GM18858 (cell line): ENCODE measurements around the gene SHTN1.

Experiments
- ATAC-seq: cut with Tn5 transposase; IDR thresholded peaks from one replicate; pipeline ENCODE4 v1.9.1; 2021; ENCODE audit not compliant: unreplicated experiment

Gene SHTN1

DNA sequence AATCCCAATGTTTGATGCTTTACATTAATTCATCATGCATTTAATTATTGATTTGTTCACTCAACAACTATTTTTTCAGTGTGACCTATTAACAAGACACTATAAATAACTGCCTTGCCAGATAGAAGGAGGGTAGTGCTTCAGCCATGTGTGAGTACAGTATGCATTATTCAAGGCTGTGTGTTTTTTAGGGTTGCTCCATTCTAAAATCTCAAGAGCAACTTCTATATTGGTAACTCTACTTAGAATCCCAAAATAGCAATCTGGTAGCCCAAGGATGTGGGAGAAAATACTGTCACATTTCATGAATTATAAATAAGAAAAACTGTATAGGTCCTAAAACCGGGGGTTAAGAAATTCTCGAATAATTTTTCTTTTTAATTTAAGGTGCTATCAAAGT is 85.8 kb downstream of the SHTN1 start:
- ATAC-seq: no peak

DNA sequence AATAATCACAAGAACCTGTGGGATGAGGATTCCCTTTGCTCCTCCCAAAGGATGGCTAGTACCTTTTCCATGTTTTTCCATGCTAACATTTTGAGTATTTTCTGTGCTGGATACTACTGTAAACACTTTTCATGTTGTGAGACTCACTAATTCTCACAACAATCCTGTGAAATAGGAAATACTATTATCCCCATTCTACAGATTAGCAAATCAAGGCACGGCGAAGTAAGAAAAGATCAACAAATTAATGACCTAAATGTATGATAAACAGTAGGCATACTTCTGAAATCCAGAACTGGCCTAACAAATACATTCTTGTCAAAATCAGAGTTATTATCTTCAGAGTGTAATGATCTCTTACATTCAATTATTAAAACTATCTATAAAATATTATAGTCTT is 86.4 kb downstream of the SHTN1 start:
- ATAC-seq: no peak

DNA sequence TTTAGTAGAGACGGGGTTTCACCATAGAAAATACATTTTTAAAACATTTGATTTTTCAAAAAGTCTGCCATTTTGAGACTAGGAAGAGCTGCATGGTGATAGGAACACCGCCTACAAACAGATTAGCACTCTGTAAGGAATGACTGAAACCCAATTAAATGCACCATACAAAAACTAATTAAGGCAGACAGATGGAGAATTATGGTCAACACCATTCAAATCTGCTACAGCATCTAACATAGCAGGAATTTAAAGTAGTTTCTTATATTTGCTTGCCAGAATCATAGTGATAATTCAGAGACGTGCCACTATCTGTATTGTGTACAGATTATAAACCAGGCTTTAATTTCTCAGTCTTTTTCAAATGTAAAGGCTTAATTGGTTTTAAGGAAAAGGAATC is 87.5 kb downstream of the SHTN1 start:
- no peak for ATAC-seq

DNA sequence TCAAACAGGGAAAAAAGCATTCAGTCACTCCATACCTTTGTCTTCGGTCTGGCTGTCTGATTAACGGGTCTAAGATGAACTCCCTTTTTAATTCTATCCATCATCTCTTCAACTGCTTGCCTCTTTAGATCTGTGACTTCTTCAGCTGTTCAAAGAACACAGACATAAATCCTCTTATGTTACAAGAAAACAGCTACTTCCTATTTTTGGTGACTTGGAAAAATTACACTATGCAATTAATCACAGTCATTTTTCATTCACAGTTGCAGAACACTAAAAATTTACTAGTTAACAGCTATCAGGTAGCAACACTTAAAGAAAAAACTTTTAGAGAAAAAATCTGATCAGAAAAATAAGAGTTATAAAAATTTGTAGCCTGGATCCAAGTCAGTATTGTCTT is 89.6 kb downstream of the SHTN1 start:
- no peak for ATAC-seq

DNA sequence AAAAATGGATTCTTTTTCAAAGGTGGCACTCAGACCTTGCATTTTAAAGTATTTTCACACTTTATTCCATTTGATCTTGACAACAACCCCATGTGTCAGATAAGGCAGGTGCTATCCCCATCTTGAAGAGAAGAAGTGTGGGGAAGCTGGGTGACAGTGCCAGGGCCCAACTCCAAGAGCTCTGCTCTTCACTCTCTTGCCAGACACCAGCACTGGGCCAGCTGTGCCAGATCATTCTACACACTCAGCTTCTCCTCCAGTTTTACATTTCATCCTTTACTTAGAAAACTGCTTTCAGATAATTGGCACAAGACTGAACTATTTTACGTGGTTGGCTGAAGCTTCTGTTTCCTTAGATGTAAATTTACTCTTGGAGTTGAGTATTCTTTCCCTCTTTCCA is 91.3 kb downstream of the SHTN1 start:
- no peak for ATAC-seq

DNA sequence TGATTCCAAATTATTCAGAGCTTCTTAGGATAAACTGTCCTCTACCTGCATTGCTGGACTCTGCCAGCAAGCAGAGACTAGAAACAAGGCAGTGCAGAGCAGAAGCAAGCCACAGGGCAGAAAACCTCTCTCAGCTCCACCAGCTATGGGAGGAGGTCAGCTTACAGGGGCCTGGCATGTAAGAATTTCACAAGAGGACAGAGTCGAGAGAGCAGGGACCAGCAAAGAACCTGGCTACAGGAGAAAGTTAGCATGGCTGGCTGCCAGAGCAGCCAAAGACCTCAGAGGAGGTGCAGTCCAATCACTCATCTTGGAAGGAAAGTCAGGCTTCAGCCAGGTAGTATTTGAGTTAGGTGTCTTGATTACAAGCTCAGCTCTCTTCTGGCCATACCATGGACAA is 92.8 kb downstream of the SHTN1 start:
- ATAC-seq: no peak

DNA sequence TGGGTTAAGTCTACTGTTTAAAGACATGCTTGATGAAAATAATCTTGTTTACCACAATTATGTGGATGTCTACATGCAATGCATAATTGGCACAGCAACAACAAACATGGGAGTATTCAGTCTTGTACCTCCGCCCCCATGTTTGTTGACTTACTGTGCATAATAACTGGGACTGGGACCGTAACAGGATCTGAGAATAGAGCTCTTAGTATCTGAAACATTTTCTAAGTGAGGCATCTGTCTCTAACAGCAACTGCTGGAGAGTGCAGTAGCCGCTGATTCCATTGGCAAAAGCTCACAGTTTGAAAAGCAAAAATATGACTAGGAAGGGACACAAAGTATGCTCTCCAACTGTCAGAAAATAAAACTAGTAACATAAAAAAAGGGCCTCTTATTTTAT is 94.1 kb downstream of the SHTN1 start:
- no peak for ATAC-seq

DNA sequence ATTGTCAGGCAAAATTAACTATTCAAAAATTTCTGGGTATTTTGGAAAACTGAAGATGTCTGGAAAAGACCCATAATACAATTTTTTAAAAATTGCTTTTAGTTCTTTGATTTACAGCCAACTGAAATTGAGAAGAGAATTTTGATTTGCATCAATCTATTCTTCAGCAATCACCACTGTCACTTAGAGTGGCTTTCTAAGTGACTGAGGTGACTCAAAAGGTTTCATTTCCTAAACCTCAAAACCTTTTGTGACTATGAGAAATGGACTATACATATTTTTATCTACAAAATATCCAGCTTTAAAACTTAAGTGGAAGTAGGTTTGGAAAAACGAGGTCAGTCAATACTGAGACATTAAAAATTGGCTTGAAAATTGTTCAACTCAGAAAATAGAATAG is 95.7 kb downstream of the SHTN1 start:
- ATAC-seq: no peak

DNA sequence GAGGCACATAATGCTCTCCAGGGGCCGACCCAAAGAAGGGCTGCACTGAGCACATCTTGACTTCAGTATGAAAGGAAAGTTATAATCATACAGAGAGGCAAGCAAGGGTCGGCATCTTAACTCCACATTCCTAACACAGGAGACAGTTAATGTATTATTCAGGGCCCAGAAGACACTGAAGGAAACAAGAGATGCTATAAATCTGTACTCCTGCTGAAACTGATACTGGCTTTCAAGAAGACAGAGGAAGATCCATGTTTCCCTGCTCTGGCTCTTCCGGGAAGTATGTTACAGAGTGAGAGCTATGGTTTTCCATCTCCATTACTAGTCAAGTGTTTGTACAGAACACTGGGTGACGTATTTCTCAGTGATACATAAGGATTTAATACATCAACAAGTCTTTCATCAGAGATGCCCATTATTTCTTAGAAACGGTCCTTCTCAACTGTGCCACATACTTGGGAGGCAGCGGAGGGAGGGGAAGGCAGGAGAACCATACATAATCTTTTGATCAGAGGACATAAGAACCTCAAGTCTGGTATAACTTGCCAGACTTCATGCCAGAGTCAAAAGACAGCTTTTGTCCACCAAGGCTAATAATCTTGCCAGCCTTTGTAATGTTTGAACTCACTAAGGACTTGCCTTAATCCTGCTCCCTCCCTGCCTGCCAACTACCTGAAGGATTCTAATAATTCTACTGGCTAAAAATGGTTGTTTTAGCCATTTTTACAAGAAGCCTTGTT is 97.6 kb downstream of the SHTN1 start:
- no peak for ATAC-seq

DNA sequence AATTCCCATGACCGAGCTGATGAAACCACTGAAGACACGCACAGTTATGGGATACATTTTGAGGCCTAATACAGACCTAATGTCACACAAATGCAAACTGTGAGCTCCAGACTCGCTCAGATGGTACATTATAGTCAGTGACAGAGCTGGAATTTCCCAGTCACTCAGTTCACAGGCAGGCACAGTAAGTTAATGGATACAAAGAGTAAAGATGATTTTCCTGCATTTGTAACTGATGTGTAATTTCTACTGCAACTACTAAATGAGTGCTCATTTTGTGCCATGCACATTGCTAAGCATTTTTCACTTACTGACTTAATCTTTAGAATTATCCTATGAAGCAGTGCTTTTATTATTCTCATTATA is 99.2 kb downstream of the SHTN1 start:
- ATAC-seq: no peak

DNA sequence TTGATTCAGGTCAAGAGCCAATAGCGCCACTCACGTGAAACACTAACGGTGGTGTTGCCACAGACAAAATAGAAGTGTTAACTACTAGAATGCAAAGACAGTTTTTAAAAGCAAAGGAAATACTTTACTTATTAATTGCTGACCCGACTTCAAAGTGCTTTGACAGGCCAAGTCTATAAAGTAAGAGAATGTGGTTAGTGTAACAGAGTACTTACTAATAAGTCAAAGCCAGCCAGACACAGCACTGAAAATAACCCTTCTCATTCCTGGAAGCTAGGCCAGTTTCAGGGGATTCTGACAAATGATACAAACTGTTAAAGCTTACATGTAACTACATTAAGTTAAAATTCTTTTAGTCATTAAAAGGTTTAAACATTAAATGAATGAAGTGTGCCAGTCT is 105.4 kb downstream of the SHTN1 start:
- no peak for ATAC-seq

DNA sequence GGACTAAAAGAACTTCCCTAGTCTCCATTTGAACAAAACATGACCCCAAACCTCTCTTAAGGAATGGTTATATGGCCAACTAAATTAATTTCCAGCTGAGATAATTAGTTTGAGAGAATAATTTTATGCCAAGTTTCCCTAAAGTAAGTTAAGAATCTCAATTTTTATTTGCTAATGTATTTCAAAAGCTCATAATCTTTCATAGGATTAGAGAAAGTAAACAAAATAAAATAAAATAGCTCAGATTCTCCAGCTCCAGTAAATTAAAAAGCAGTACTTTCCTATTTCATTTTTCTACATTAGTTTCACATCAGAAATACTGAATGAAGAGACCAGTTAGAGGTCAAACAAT is 111.3 kb downstream of the SHTN1 start:
- no peak for ATAC-seq

DNA sequence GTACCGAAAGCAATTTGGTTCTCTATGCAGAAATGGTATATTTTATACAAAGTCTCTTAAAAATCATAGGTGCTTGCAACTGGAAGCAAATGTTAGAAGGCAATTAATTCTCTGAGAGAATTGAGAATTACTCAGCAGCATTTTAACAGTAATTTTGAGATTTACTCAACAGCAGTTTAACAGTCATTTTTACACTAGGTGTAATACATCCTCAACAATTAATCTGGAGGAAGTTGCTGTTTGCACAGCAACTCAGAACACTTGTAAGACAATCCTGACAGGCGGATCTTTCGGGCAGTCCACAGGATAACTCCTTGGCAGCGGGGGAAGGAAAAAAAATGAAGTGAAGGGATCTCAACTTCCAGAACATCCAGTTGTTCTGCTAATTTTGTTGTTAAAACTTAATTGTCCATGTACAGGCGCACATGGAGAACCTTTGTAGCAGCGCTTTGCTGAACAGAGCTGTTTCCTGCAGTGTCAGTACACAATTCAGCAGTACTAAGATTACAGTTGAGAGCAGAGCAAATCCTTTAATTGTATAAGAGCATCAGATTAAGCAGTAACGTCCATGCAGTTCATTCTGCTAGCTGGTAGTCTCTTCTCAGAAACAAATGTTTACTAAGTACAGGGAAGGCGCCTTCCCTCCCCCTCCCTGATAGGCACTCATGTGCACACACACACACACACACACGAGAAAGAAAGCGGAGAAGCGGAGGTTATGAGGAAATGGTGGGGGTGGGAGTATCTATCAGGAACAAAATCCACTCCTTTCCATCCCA is 111.9 kb downstream of the SHTN1 start:
- no peak for ATAC-seq

DNA sequence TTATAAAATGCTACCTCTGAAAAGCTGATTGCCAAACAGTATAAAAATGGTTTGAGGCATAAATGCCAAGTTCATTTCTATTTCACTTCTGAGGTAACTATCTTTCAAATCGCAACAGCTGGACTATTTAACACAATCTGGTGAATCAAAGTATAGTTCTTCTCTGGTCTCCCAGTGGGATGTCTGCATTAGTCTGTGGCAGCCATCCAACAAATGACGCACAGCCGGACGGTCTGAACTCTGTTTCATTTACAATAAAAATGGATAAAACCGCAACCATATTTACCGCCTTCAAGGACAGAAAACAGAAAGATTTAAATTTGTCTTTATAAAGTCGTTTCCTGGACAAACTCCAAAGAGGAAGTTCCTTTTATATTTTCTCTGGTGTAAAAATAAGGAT is 113.8 kb downstream of the SHTN1 start:
- no peak for ATAC-seq

DNA sequence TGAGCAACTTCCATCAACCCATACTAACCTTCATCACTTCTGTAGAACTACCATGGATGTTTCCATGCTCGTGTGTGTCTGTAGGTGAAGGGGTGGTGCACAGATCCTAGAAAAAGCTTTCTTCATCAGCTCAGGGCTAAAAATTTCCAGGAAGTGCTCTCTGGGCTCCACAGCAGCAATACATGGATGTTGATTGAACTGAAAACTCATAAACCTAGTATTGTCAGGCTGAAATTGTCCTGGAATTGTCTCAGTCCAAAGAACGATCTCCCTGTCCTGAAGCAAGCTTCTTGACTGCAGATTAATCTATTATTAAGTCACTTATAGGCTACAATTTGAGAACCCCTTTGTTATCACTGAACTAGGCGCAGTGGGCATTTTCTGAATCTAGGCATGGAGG is 115.9 kb downstream of the SHTN1 start:
- ATAC-seq: no peak

DNA sequence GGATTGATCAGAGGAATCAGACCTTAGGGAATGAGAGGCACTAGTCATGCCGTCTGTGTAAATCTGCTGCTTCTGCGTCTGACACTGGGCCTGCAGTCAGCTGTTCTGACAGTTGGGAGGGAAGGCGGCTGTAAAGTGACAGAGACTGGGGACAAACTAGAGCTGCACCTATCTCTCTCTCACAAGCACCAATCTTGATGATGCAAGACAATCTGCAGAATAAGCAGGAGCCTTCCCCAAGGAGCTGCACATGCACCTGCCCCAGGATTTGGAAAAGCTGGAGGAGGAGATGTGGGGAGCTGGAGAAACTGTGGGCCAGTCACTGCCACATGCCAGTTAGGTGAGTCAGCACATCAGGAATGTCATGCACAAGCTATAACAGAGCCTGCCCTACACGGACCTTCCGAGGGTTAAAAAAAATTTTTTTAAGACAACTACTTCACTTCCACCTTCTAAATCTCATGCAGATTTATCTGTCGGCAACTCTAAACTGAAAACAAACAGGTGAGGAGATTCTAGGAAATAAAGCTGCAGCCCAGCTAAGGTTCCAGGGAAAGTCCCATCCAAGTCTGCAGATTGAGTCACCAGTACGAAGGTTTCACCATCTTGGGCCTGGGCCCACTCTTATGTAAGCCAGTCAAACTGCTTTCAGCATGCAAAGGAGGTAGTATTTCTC is 116.5 kb downstream of the SHTN1 start:
- no peak for ATAC-seq

DNA sequence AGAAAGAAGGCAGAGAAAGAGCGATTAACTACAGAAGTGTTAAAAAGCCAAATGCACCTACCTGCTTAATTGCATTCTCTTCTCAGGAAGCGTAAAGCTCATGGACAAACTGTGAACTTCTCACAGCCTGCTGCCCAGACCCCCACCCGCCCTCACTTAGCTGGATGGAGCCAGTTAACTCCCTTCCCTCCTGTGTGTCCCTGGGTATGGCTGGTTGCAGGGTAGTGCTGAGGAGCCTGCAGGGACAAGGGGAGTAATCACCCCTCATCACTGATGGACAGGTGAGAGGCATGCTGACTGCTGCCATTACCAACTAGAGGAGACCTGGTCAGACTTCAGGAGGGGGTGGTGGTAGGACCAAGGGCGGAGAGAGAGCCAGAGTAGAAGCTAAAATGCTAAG is 118.2 kb downstream of the SHTN1 start:
- no peak for ATAC-seq

DNA sequence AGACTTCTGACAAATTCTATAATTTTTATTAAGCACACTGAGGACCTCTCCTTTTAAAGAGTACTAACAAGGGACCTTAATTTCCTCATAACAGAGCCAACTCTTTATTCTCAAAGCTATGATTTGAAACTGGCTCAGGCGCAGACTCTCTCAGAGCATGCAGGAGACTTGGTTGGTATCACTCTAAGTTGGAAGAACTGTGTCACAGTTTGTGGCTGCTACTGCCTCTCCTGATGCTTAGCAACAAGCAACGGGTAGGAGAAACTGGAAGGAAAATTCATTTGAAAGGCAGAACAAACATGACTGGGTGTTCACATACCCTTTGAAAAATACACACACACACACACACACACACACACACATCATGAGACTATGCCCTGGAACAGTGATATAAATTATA is 122.3 kb downstream of the SHTN1 start:
- ATAC-seq: no peak

DNA sequence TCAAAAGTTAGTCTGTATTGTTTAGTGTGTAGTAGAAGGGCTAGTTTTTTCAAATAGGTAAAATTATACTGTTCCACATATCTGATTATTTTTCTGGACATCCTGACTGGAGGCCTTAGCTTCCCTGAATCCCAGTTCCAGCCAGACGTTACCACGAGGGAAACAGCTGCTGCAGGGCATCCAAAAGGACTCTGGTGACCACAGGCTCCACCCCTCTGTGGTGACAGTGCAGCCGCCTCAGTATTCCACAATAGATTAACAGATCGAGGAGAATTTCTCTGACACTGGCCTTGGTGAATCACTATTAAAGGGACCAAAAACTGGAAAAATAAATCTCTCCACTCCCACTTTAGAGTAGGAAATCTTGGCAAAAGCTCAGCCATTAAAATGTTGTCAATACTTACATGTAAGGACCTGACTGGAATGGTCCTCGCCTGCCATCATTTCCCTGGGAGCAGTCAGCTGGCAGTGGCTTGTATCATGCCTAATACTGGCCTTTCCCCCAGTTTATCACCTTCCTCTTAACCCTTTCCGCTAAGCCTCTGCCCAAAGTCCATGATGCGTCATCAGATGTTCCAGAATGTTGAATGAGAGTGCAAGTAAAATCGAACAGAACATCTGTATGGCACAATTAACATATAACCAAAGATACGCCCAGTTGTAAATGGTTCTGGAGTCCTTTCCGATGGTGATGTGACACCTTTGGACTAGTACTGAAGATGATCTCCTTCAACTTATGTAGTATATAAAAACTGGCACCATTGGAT is 124.1 kb downstream of the SHTN1 start:
- no peak for ATAC-seq

DNA sequence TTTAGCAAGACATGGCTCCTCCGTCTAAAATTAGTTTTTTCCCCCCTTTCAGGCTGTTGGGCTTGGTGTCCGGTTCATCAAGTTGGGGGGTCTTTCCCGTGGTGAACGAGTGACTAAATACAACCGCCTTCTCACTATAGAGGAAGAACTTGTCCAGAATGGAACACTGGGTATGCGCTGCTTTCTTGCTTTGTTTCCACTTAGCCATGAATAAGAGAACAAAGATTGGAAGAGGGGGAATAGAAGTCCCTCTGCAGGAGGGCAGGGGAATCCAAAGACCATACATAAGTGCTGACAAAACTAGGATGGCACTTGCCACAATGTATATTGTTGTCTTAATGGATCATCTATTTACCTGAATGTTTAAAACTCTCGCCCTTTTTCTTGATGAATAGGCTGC is 125.2 kb downstream of the SHTN1 start:
- no peak for ATAC-seq

DNA sequence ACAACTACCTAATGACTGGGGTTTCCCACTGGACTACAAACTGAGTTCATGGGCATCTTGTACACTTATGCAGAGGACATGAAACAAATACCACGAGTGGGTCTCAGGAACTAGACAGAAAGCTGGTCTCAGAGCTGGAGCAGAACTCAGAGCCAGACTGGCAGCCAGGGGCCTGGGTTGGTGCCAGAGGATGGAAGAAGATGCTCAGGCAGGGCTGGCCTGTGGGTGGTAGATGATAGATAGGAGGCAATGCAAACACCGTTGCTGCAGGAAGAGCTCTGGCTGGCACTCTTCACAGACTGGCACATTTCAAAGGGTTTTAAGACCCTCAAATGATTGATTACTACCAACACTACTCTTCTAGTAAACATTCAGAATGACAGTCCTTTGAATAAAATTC is 126.9 kb downstream of the SHTN1 start:
- no peak for ATAC-seq

DNA sequence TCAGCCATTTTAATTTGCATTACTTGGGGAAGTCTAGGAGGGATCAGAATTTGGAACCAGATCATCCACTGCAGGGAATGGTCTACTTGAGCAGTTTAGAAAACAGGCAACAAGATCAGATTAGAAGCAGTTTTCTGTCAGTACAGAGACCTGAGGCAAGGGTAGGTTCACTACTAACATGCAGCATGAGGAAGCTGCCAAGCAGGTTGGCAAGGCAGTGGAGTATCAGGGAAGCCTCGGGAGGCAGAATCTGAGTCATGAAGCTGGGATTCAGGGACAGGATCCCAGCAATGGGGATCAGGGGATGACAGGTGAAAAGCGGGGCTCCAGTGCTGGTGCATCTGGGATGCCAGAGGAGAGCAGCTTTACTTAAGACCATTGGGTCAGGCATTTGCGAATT is 127.6 kb downstream of the SHTN1 start:
- ATAC-seq: no peak
